DMS79 (cell line): ENCODE data around the gene ZNF532.

ENCODE experiments used
- DNase-seq: peaks from one replicate; lab custom pipeline; 2025; lab: John Stamatoyannopoulos, UW

The ZNF532 gene

DNA sequence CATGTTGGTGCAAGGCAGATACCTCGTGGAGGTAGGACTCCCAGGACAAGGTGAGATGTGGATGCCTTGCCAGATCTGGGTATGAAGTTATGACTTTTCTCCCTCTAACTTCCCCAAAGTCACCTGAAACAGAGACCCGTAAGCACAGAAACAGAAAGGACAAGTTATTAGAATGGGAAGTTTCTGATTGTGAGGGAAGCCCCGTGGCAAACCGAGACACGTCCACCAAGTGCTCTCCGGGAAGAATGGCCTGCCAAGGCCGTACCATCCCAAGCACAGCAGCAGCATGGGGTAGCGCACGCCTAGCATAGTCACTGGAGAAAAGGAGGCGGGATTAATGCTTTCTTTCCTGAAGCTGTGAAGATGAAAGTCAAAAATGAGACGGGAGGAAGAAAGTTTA, 110.6 kb downstream of the ZNF532 start:
- DNase-seq = no peak

DNA sequence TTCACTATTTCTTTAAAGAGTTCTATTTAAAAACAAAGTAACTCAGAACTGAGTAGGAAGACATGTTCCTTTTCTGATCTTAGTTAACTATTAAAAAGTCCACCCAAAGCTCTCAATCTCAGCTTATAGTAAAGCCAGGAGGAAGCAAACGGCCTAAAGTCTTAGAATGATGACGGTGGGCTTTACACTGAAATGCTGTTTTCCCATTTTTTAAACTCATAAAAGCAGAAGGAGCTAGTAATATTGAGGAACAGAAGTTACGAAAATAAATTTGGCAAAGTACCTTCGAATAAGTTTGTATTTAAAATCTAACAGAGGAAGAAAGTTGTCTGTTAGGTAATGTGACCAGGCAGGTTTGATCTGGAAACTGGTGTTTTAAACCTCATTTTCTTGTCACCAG, 111.1 kb downstream of the ZNF532 start:
- no peak for DNase-seq

DNA sequence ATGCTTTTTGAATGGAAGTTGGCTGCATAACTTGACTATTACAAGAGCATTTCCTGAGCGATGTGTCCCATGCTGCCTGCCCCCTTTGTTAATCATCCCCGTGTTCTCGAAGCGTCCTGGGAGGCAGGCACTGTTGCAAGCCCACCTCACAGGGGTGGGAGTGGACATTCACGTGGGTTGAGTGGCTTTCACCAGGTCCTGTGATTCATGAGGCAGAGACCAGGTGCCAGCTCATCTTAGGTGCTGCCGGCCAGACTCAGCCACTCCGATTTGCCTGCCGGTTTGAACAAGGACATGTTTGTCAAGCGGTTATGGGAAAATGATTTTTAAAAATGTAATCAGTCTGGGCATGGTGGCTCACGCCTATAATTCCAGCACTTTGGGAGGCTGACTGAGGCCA, 112.5 kb downstream of the ZNF532 start:
- DNase-seq = no peak

DNA sequence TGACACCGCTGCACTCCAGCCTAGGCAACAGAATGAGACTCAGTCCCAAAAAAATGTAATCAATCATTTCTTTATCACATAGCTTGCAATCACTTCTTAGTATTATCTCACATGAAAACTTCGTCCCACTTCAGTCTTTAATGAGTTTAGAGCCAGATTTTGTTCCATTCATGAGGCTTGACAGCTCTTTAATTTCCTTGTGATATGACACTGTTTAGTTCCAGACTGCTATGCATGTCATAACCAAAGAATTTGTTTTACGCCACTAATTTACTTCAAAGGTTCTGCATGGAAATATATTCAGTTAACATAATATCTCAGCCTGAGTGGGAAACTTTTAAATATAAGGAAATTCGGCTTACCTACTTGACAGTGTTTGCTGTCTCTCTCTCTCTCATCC, 113.1 kb downstream of the ZNF532 start:
- no peak for DNase-seq

GRCh38 chr18:58978916-58979315, 114.2 kb downstream of the ZNF532 start:
- no peak for DNase-seq

DNA sequence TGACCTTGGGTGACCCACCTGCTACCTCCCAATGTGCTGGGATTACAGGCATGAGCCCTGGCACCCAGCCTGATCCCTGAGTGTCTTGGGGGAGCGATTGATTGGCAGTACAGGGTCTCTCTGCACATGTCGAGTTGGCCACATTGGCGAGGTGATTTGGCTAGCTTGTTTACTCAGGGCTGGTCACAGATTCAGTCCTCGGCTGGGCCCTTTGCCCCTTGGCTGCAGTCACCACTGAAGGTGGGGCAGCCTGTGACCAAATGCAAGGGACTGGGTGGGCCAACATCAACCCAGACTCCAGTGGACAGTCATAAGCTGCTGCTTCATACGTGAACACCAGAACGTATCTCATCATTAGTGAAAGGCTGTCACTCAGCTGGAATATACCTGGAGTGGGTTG, 114.9 kb downstream of the ZNF532 start:
- no peak for DNase-seq

DNA sequence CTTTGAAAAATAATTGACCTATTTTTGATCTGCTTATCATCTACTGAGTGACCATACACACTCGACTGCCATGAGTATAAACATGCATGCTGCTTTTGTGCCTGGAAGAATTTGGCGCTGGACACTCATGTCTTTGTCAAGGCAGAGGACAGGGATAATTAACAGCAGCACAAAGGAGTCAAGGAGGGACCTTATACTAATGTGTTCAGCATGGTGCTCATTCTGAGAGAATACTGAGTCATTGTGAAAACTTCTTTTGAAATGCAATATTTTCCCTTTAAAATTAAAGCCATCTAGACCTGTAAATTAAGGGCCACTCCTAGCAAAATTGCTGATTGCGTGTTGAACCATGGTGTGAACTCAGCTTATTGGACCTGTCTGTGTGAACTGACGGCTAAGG, 116.3 kb downstream of the ZNF532 start:
- DNase-seq = no peak

- no peak for DNase-seq
Observed at GRCh38 chr18:58983260-58984155, 118.8 kb downstream of the ZNF532 start.

DNA sequence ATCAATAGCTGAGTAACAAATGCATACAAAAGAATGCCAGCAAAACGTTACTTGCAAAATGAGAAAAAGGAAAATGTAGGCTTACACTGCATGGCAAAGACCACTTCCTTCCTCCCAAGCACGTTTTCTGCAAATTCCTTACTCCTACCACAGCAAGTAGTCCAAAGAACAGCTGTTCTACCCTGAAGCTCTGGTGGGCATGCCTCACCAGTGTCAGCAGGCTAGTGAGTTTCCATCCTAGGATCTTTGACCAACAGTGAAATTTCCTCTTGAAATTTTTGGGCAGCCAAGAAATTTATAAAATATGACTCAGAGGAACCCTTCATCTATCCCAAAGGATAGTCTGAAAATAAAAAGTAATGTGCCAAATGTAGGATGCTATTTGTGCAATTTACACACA, 123.9 kb downstream of the ZNF532 start:
- no peak for DNase-seq

DNA sequence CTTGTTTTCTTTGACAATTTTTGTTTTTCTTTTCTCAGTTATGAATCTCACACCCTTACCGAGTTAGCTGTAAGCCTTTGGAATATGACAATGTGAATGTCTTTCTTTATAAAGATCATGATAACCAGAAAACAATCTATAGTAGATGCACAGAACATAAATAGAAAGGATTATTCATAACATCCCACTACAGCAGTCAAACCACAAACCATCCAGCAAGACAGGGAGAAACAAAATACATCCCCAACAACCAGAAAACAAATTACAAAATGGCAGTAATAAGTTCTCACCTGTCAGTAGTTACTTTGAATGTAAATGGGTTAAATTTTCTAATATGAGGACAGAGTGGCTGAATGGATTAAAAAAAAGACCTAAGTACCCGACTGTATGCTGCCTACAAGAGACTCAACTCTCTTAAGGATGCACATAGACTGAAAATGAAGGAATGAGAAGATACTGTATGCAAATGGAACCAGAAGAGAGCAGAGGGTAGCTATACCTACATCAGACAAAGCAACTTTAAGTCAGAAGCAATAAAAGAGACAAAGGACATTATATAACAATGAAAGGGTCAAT, 124.6 kb downstream of the ZNF532 start:
- DNase-seq = no peak

- no peak for DNase-seq
Observed at GRCh38 chr18:58990720-58991119, 126.0 kb downstream of the ZNF532 start.

DNA sequence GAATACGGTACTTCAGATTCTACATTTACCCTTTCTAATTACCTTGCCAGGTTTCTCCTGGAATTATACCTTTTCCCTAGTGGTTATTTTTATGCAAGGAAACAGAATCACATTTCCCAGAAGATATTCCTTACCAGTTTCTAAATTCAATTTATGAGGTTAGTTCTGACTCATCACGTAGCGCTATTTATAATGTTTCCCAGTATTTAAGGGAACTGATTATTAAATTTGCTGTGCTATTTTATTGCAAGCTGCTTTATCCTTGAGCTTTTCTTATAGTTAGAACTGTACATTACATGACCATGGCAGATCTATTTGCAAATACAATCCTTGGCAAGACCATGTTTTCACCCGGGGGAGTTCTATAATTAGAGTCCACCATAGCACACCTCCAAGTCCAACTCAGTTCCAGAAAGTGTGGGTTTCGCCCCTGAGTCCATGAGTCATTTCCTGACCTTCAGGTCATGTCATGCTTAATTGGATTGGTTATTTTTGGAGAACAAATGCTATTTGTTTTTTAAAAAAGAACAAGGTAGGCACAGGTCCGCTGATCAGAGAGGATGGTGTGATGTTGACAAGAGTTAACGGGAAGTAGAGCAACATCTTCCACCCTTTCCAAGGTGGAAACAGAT, 126.6 kb downstream of the ZNF532 start:
- no peak for DNase-seq

- DNase-seq = no peak
Observed at GRCh38 chr18:58992301-58993231, 127.9 kb downstream of the ZNF532 start.

GRCh38 chr18:58993260-58993659, 128.6 kb downstream of the ZNF532 start:
- DNase-seq = no peak

- no peak for DNase-seq
Observed at GRCh38 chr18:58995663-58996062, 131.0 kb downstream of the ZNF532 start.

GRCh38 chr18:58996131-58996641, 131.5 kb downstream of the ZNF532 start:
- DNase-seq = no peak

DNA sequence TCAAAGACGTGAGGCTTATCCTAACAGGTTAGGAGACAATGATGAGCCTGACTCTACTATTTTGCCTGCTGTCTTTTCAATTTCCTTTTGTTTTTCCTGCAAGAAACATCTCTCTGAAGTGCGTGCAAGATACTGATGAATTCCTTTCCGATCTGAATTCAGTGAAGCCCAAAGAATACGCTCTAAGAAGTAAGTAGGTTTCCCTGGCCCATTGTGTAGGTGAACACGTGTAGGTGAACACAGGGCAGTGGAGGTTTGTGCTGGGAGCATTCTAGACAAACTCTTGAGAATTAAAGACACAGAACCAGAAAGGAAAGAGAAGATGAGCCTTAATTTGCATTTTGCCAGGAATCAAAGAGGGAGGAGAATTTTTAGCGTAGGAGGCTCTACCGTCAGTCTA, 132.0 kb downstream of the ZNF532 start:
- DNase-seq = no peak

- DNase-seq = no peak
Observed at GRCh38 chr18:58997811-58998337, 133.2 kb downstream of the ZNF532 start.

DNA sequence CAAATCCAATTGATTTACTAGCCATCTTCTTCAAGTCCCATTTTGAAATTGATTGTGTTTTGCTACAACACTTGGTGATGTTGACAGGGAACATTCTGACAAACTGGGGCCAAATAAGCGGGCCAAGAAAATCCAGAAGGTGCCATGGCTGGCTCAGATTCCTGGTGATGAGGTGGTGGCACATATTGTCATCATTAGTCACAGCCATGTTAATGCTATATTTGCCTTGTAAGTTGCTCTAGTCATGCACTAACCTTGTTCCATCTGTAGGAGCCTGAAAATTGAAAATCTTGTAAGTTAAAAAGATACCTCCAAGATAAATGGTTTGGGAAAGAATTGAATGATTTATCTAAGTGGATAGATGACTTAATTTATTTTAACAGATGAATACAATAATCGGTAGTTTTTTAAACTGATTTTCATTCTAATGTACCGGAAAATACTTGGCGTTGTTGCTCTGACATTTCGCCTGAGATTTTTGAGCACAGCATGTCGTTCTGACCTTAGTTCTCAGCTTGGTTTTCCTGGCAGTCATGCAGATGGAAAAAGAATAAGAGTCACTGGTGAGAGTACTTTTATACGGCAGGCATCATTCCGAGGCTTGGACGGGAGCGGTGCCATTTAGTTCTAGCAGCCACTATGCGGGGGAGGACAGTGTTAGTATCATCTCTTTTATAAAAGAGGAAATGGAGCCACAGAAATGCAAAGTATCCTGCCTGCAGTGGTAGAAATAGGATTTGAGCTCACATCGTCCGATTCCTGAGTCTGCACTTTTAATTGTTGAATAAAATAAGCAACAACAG, 133.9 kb downstream of the ZNF532 start:
- DNase-seq = no peak

GRCh38 chr18:59001166-59001565, 136.5 kb downstream of the ZNF532 start:
- DNase-seq = no peak

- DNase-seq = no peak
Observed at GRCh38 chr18:59001721-59002120, 137.0 kb downstream of the ZNF532 start.
